ENCODE results near the gene GYPB. TPM values are rescaled to one million over a fixed set of nuclear protein-coding genes. Genes with fewer than 3 reads are reported as not detected.

The GYPB gene
- total and polyA plus RNA-seq, 9 of the 15 experiments (the other 6 are each of a cell fraction or from before 2014, with no cell fraction given), result 16.9 to 205 (median 65.8) TPM

GRCh38 chr4:143961075-143961474 is 58.1 kb downstream of the GYPB start (continued):
- no peak for TF ChIP-seq GTF2E2 (tag; IDR thresholded peaks at IDR 0.05)
- TF ChIP-seq ZNF239 (CRISPR knock-in tag; IDR thresholded peaks at IDR 0.05), result no peak
- no peak for TF ChIP-seq GMEB1 (CRISPR knock-in tag; IDR thresholded peaks at IDR 0.05)
- TF ChIP-seq ARID3B (CRISPR knock-in tag; IDR thresholded peaks at IDR 0.05; ENCODE audit: borderline replicate concordance), result no peak
- no peak; the same call in 1 of the 2 replicates for TF ChIP-seq ADNP (tag; IDR thresholded peaks at IDR 0.05)
- TF ChIP-seq FOXK2 (conservative IDR thresholded peaks at IDR 0.05 in 1 of 2, IDR thresholded peaks at IDR 0.05 in 1 of 2; ENCODE audit: low read depth in 2 of 2), result no peak
- no peak for TF ChIP-seq ZNF668 (CRISPR knock-in tag; IDR thresholded peaks at IDR 0.05)
- peak; percentile 34; the same call in 1 of the 2 replicates for TF ChIP-seq STAT5A (IDR thresholded peaks at IDR 0.05; ENCODE audit: borderline replicate concordance, low read length)
- TF ChIP-seq HES1 (IDR thresholded peaks at IDR 0.05; ENCODE audit: low read depth), result no peak
- no peak for TF ChIP-seq MBD1 (CRISPR knock-in tag; IDR thresholded peaks at IDR 0.05)
- TF ChIP-seq NCOR1 (IDR thresholded peaks at IDR 0.05), result peak; percentile 29; the same call in 1 of the 2 replicates
- no peak for TF ChIP-seq IRF1 (CRISPR knock-in tag; IDR thresholded peaks at IDR 0.05; ENCODE audit: borderline replicate concordance)
- TF ChIP-seq FOSL1 (tag; conservative IDR thresholded peaks at IDR 0.05), result no peak
- TF ChIP-seq ZBTB34 (CRISPR knock-in tag; IDR thresholded peaks at IDR 0.05), result no peak
- no peak for TF ChIP-seq ZNF696 (CRISPR knock-in tag; conservative IDR thresholded peaks at IDR 0.05)
- no peak for TF ChIP-seq SMC3 (conservative IDR thresholded peaks at IDR 0.05; ENCODE audit: insufficient read depth, low read depth, low read length)
- no peak for TF ChIP-seq CTCFL (IDR thresholded peaks at IDR 0.05; ENCODE audit: borderline replicate concordance, insufficient read depth, low read depth, low read length, poor library complexity, severe bottlenecking)
- no peak for TF ChIP-seq ZNF589 (CRISPR knock-in tag; IDR thresholded peaks at IDR 0.05; ENCODE audit: low read depth)
